IPS-NIHi7 (cell line): ENCODE measurements around the gene GBE1.

ENCODE experiments used
- DNase-seq: peaks from one replicate; pipeline ENCODE4 v3.0.0; 2012; ENCODE audit warnings: mixed read lengths; ENCODE audit errors: extremely low spot score

The GBE1 gene

DNA sequence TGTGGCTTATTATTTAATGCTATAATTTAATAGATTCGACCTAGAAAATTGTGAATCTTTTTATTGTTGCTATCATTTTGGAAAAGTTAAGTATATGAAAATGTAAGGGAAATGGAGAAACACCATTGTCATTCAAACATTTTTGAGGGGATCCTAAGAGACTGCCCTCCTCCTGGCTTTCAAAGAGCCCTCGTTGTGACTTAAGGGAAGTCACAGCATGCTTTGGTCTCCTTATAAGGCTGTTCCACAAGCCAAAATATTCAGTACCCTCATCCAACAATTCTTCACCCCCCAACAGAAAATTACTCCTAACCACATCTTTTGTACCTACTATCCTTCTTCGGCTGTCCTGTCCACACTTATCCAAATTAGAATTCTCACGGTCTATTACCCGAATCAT is 140.2 kb downstream of the GBE1 start:
- DNase-seq, result no peak

DNA sequence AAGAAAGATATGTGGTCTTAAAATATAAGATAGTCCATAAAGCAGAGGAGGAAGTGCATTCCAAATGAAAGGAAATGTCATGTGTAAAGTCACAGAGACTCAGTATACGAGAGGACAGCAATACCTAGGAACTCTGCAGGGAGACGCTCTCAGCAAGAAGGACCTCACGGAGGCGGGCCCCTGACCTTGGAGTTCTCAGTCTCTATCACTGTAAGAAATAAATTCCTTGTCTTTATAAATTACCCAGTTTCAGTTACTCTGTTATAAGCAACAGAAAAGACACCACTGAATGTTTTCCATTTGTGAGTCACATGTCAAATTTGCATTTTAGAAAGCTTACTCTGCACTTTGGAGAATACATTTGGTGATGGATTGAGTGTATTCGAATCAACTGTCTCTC is 140.6 kb downstream of the GBE1 start:
- DNase-seq, result peak; percentile 12

DNA sequence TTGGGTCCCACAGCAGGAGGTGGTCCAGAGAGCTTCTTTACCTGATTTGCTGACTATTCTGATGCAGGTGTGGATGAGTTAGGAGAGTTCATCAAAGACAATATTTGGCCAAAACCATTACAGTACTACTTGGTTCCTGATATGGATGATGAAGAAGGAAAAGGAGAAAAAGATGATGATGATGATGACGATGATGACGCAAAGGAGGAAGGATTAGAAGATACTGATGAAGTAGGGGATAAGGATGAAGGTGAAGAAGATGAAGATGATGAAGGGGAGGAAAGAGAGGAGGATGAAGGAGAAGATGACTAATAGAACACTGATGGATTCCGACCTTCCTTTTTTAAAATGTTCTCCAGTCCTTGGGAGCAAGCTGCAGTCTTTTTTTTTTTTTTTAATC is 148.7 kb downstream of the GBE1 start:
- no peak for DNase-seq

DNA sequence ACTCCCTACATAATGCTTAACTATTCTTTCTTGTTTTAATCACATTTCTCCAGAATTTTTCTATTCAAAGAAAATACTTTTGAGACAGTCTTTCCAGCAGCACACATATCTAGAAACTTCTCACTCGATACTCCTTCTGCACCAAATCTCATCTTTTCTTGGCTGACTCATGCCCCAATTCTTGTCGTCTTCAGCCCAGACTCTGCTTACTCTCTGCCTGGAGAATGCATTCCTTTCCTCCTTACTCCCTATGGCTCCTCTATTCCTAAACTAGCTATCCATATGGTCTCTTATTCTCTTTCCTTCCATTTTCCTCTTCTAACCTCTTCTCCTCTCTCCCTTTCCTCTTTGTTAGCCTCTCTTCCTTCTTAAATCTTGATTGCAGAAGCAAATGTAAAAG is 158.7 kb downstream of the GBE1 start:
- peak; percentile 10 for DNase-seq

DNA sequence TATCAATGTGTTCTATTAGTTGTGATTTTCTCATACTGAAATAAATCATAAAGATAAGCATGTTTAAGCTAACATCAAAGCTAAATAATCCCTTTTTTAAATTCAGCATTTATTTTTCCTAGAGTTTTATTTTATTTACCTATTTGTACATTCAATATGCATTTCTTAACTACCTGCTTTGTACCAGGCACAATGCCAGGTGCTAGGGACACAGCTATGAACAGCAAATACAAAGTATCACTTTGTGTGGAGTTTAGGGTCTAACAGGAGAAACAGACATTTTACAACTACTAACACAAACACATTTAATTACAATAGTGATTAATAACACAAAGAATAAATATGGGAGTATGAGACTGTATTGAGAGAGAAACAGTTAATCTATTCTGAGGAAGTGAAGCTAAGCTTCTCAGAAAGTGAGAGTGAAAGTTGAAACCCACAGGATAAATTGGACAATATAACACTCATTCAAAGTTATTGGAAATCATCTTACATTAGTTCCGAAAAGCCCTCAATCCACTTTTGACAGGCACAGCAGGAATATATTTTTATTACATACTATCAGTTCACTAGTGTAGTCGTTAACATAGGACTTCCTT is 159.6 kb downstream of the GBE1 start:
- DNase-seq, result no peak

DNA sequence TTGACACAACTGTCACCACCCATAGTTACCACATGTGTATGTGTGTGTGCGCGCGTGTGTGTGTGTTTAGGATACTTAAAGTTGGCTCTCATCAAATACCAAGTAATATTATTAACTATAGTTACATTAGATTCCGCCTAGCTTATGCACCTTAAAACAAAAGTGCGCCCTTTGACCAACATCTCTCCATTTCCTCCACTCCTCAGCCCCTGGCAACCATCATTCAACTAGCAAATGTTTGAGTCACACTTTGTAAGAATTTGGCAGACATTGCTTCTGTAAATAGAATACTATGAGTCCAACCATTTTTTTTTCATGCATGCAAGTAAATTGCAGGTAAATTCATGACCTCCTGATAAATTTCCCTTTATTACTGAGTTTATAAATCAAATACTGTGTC is 169.3 kb downstream of the GBE1 start:
- no peak for DNase-seq

DNA sequence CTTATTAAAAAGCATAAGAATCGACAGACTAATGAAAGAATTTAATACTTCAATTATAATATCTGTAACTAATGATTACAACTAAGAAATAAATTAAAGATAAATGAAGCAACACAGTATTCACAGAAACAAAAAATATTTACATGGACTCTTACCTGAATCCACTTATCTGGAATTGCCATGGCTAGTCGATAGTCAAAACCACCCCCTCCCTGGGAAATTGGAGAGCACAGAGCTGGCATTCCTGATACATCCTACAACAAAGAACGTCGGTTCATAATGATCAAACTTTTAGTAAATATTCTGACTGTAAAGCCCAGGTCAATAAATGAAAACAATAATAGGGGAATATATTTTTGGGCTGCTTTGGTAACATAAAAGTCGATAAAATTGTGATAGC is 175.5 kb downstream of the GBE1 start:
- DNase-seq, result no peak

DNA sequence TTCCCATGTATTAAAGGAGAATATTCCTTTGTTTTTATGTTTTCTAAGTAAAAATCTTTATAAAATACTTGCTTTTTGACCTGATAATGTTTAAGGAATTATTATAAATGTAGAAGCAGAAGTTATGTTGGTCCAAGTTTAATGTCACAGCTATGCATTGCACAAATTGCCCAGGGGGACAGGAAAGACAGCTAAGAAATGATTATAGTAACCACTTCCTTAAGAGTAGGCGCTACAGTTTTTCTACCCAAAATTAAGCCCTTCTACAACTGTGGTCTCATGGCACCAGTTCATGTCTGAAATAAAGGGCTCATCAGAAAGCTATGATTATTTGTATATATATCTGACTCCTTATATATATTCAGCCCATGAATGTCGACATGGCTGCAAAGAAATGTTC is 176.4 kb downstream of the GBE1 start:
- no peak for DNase-seq

DNA sequence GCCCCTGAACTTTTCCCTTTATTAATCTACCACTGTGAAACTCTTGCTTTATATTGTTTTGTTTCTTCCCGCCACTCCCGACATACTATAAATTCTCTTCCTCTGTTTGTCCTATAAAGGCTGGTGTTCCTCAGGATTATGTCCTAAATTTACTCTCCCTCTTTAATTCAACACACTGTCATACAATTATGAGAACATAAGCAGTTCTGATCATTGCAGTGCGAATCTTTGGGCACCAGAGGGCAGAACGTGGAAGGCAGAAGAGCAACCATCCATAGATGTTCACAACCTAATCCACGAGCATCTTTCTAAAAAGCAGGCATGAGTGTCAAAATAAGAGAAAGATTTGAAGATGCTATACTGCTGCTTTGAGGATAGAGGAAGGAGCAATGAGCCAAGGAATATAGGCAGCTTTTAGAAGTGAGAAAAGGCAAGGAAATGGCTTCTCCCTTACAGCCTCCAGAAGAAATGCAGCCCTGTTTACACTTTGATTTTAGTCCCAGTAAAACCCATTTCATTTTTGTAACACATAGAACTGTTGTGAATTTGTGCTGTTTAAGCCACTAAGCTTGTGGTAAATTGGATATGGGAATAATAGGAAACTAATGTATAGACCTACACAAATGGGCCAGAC is 179.4 kb downstream of the GBE1 start:
- DNase-seq, result peak; percentile 13

DNA sequence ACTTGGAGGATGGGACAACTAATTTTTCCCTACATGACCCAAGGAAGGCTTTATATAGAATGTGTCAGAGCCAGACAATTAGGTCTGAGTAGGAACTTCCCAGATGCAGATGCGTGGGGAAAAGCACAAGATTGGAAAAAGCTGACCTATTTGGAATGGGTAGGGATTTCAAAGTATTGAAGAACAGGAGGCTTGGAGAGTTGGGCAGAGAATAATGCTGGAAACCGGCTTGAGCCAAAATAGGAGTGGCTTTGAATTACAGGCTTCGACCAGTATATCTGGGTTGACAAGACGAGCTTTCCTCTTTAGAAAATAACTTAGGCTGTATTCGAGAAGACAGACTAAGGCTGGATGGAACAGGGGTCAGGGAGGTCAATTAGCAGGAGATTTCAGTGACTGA is 181.1 kb downstream of the GBE1 start:
- no peak for DNase-seq

DNA sequence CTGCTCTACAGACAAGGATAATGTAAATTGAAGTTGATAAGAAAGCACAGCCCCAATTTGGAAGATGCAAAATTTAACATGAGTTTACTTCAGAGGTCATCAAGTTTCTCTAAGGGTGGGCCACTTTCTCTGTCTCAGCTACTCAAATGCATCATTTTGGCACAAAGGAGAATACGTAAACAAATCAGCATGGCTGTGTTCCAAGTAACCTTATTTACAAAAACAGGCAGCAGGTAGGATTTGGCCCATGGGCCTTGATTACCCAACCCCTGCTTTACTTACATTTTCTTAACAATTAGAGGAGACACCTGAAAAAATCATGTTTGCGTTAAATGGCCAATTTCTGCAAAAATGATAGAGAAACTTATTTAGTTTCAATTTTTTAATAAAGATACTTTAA is 181.7 kb downstream of the GBE1 start:
- DNase-seq, result no peak

- DNase-seq, result no peak
Observed at GRCh38 chr3:81572201-81572756, 189.2 kb downstream of the GBE1 start.

- no peak for DNase-seq
Observed at GRCh38 chr3:81568378-81568777, 193.1 kb downstream of the GBE1 start.

- no peak for DNase-seq
Observed at GRCh38 chr3:81565041-81565440, 196.4 kb downstream of the GBE1 start.

- no peak for DNase-seq
Observed at GRCh38 chr3:81558106-81558505, 203.3 kb downstream of the GBE1 start.

- DNase-seq, result no peak
Observed at GRCh38 chr3:81554801-81555200, 206.6 kb downstream of the GBE1 start.

DNA sequence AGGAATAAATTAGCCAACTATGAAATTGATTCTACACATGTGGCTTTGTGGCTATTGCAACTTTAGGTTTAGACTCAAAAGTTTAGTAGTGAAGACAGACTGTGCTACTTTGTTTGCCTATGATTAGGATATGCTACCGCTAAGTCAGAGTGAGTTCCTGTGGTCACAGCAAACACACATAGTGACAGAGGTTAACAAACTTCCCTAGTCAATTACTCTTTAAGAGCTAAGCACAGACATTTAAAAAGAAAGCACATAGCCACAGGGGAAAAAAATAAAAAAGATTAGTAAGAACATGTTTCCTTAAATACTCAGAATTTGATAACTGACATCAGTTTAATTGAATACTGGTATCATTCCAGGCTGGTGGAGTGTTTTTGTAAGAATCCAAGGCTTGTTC is 207.1 kb downstream of the GBE1 start:
- DNase-seq, result no peak

DNA sequence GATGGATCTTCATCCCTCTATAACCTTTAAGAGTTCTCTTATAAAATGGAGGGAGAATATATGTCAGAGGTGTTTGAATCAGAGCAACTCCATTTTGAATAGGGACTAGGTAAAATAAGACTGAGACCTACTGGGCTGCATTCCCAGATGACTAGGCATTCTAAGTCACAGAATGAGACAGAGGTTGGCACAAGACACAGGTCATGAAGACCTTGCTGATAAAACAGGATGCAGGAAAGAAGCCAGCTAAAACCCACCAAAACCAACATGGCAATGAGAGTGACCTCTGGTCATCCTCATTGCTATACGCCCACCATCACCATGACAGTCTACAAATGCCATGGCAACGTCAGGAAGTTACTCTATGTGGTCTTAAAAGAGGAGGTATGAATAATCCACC is 211.0 kb downstream of the GBE1 start:
- no peak for DNase-seq

DNA sequence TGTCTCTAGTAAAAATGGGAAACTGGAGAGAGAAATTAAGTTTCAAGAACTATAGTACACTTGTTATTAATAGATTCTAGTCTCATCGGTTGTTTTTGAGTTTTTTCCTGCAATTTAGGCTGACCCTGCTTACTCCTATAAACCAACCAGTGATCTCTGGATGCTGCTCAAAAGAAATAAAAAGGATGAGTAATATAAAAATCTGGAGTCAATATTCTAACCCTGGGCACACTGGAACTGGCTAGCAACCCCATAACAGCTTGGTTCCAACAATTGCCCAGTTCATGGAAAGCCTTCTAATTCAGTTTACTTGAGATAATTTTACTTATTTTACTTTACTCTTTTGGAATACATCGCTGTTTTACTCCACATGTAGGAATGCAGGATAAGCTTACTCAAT is 211.6 kb downstream of the GBE1 start:
- DNase-seq, result no peak

- no peak for DNase-seq
Observed at GRCh38 chr3:81549388-81549787, 212.1 kb downstream of the GBE1 start.

DNA sequence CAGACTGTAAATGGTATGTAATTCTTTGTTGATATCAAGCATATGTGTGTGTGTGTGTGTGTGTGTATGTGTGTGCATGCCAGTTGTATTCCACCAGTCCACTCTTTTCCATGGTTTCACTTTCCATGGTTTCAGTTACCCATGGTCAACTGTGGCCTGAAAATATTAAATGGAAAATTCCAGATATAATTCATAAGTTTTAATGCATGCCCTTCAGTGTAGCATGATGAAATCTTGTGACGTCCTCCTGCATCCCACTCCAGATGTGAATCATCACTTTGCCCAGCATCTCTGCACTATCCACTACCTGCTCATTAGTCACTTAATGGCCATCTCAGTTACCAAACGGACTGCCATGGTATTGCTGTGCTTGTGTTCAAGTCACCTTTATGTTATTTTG is 215.9 kb downstream of the GBE1 start:
- DNase-seq, result no peak

- no peak for DNase-seq
Observed at GRCh38 chr3:81544385-81544784, 217.1 kb downstream of the GBE1 start.

- no peak for DNase-seq
Observed at GRCh38 chr3:81540787-81541186, 220.7 kb downstream of the GBE1 start.

- DNase-seq, result no peak
Observed at GRCh38 chr3:81531846-81532245, 229.6 kb downstream of the GBE1 start.
